ENCODE data around the gene FANK1. TPM values are rescaled to one million over a fixed set of nuclear protein-coding genes. Genes with fewer than 3 reads are reported as not detected.

Gene FANK1
- total RNA-seq, 1 donor from 2014 or later: 0.30 TPM

DNA sequence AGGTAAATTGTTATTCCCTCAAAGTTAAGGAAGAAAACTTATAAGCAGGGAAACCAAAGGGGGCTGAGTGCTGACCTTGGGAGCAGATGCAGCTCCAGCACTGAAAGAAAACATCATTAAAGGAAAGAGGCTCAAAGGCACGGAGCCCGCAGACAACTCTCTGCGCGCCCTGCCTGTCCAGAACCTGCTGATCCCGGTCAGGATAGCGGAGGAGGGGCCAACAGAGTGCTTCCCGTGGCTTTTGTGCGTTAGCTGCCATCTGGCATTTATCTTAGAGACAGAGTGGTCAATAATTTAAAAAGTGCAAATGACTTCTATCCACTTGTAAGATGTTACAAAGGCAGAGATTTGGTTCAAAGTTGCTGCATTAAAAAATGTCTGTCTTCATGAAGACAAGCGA is 162.1 kb downstream of the FANK1 start:
- Histone ChIP-seq H3K4me1 (peaks cover 36% of the 10 kb centered on the region), H3K27ac (replicated peaks) (no peak overlapping the region), H3K4me3 (no peak overlapping the region), H3K36me3 (no peaks in the 10 kb centered on the region), H3K27me3 (ENCODE audit: low read depth) (peaks cover 18% of the 10 kb centered on the region), H3K9me3 (replicated peaks) (peaks cover 6% of the 10 kb centered on the region)
- intact Hi-C loops (cut with micrococcal nuclease): no loop called here
- DNase-seq: no peak
- TF ChIP-seq CTCF (IDR thresholded peaks at IDR 0.05; ENCODE audit: borderline replicate concordance): no peak

Other genes with a start within 250 kb of the FANK1 start
- not detected for gene TEX36, start 213.4 kb upstream of the FANK1 start, total RNA-seq
- gene EDRF1, start 176.9 kb upstream of the FANK1 start, total RNA-seq: 11.5 TPM
- not detected for gene MMP21, start 120.7 kb upstream of the FANK1 start, total RNA-seq
- 80.4 TPM for gene UROS, start 73.3 kb upstream of the FANK1 start, total RNA-seq
- 45.1 TPM for gene BCCIP, start 73.0 kb upstream of the FANK1 start, total RNA-seq
- 46.4 TPM for gene DHX32, start 15.3 kb upstream of the FANK1 start, total RNA-seq

Measured in left ventricle myocardium inferior (tissue), 1 donor.